Measurements from ENCODE around the gene B9D1.

The B9D1 gene

DNA sequence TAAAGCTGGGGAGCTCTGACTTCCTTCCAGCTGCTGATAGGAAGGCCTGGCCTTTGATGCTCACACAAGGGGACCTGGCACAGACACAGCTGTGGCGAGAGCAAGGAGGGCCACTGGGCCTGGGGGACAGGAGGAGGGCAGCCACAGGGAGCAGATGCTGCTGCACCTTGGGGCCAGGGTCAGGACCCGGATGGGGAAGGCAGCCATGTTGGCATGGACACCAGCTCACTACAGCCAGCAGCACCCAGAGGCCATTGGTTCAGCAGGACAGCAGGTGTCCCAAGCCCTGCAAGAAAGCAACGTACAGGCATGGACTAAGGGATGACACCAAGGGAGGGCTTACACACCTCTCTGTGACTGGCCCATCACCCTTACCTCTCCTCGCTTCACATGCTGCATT lies 40.5 kb upstream of the B9D1 start:
- no peaks in the 10 kb centered on the region for H4K20me1 ChIP-seq (ENCODE audit: low read depth, low read length)
- H3K9ac ChIP-seq (ENCODE audit: low read length) = no peak overlapping the region
- H3K4me2 ChIP-seq (ENCODE audit: low read depth, low read length, poor library complexity, severe bottlenecking) = no peak overlapping the region
- no peaks in the 10 kb centered on the region for H3K36me3 ChIP-seq (ENCODE audit: low read length)
- H3K27me3 ChIP-seq (ENCODE audit: low read length) = no peaks in the 10 kb centered on the region
- H3K9me3 ChIP-seq (ENCODE audit: insufficient read depth, low read length) = no peaks in the 10 kb centered on the region
- TF ChIP-seq, protein P1, sequence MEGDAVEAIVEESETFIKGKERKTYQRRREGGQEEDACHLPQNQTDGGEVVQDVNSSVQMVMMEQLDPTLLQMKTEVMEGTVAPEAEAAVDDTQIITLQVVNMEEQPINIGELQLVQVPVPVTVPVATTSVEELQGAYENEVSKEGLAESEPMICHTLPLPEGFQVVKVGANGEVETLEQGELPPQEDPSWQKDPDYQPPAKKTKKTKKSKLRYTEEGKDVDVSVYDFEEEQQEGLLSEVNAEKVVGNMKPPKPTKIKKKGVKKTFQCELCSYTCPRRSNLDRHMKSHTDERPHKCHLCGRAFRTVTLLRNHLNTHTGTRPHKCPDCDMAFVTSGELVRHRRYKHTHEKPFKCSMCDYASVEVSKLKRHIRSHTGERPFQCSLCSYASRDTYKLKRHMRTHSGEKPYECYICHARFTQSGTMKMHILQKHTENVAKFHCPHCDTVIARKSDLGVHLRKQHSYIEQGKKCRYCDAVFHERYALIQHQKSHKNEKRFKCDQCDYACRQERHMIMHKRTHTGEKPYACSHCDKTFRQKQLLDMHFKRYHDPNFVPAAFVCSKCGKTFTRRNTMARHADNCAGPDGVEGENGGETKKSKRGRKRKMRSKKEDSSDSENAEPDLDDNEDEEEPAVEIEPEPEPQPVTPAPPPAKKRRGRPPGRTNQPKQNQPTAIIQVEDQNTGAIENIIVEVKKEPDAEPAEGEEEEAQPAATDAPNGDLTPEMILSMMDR (IDR thresholded peaks at IDR 0.05; ENCODE audit: insufficient read depth, low read length, poor library complexity, severe bottlenecking) = no peak
- no peak for TF ChIP-seq EZH2phosphoT487 (conservative IDR thresholded peaks at IDR 0.05; ENCODE audit: low read length)
- no peaks in the 10 kb centered on the region for H3K9me2 ChIP-seq (replicated peaks; ENCODE audit: insufficient read depth, low read length)
- no peak overlapping the region for H3K4me3 ChIP-seq (ENCODE audit: insufficient read depth, low read length, poor library complexity, severe bottlenecking)
- H2AFZ ChIP-seq (ENCODE audit: low read depth, low read length, severe bottlenecking) = no peak overlapping the region
- H3K79me2 ChIP-seq (ENCODE audit: insufficient read depth, low read length) = no peaks in the 10 kb centered on the region
- no peak overlapping the region for H3K27ac ChIP-seq (ENCODE audit: low read depth, low read length)
- H3F3A ChIP-seq (ENCODE audit: insufficient read depth) = no peaks in the 10 kb centered on the region

DNA sequence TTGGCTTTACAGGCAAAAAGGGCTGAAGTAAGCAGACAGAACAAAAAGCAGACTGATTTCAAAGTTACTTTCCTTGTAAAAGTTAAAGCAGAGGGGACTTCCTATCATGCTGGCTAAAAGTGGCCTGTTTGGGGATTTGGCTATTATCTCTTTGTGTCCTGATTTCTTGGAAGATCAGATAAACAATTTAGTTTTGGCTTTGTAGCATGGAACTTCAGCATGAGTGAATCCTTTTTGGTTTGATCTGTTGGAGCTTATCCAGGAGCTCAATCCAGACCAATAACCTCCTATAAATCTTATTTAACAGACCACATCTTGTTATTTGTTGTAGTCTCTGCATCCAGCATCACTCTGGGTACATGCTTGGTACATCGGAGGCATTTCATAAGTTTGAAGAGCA lies 39.6 kb upstream of the B9D1 start:
- Histone ChIP-seq H2AFZ (ENCODE audit: low read depth, low read length, severe bottlenecking) (no peak overlapping the region), H4K20me1 (ENCODE audit: low read depth, low read length) (no peaks in the 10 kb centered on the region), H3F3A (ENCODE audit: insufficient read depth) (no peaks in the 10 kb centered on the region), H3K4me3 (ENCODE audit: insufficient read depth, low read length, poor library complexity, severe bottlenecking) (no peak overlapping the region), H3K27ac (ENCODE audit: low read depth, low read length) (no peak overlapping the region), H3K9me2 (replicated peaks; ENCODE audit: insufficient read depth, low read length) (no peaks in the 10 kb centered on the region), H3K79me2 (ENCODE audit: insufficient read depth, low read length) (no peaks in the 10 kb centered on the region), H3K9me3 (ENCODE audit: insufficient read depth, low read length) (no peaks in the 10 kb centered on the region), H3K9ac (ENCODE audit: low read length) (no peak overlapping the region), H3K27me3 (ENCODE audit: low read length) (no peaks in the 10 kb centered on the region), H3K4me2 (ENCODE audit: low read depth, low read length, poor library complexity, severe bottlenecking) (no peak overlapping the region), H3K36me3 (ENCODE audit: low read length) (no peaks in the 10 kb centered on the region)
- TF ChIP-seq EZH2phosphoT487 (conservative IDR thresholded peaks at IDR 0.05; ENCODE audit: low read length) = no peak
- TF ChIP-seq, protein P1 (IDR thresholded peaks at IDR 0.05; ENCODE audit: insufficient read depth, low read length, poor library complexity, severe bottlenecking) = no peak

DNA sequence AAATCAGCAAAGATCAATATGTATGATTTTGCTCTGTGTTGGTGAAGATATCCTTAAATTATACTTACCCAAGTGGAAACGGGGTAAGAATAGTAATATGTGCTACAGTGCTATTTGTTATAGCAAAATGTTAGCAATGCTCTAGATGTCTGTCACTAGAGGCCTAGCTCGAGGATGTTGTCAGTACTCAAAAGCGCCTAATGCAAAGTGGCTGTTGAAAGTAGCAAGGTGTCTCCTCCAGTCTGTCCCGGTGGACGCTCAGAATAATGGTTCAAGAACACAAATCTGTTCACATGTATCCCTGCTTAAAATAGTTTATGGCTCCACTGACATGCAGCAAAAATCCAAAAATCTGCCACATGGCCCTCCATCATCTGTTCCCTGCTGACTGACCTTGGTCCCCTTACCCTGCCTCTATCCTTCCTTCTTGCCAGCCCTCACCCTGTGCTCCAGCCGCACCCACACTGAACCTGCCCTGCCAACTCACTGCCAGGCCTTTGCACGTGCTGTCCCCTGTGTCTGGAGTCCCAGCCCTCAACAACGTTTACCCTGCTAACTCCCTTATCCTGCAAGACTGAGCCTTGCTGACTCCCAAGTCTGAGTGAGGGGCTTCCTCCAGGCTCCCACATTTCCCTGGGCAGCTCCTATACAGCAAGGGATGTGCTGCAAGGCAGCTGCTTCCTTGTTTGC lies 38.9 kb upstream of the B9D1 start:
- TF ChIP-seq, protein P1 (IDR thresholded peaks at IDR 0.05; ENCODE audit: insufficient read depth, low read length, poor library complexity, severe bottlenecking) = no peak
- no peak for TF ChIP-seq EZH2phosphoT487 (conservative IDR thresholded peaks at IDR 0.05; ENCODE audit: low read length)
- Histone ChIP-seq H3K4me3 (ENCODE audit: insufficient read depth, low read length, poor library complexity, severe bottlenecking) (no peak overlapping the region), H4K20me1 (ENCODE audit: low read depth, low read length) (no peaks in the 10 kb centered on the region), H3K36me3 (ENCODE audit: low read length) (no peaks in the 10 kb centered on the region), H3F3A (ENCODE audit: insufficient read depth) (no peaks in the 10 kb centered on the region), H3K79me2 (ENCODE audit: insufficient read depth, low read length) (no peaks in the 10 kb centered on the region), H3K27ac (ENCODE audit: low read depth, low read length) (no peak overlapping the region), H3K4me2 (ENCODE audit: low read depth, low read length, poor library complexity, severe bottlenecking) (no peak overlapping the region), H3K9me2 (replicated peaks; ENCODE audit: insufficient read depth, low read length) (no peaks in the 10 kb centered on the region), H3K9me3 (ENCODE audit: insufficient read depth, low read length) (no peaks in the 10 kb centered on the region), H2AFZ (ENCODE audit: low read depth, low read length, severe bottlenecking) (no peak overlapping the region), H3K9ac (ENCODE audit: low read length) (no peak overlapping the region), H3K27me3 (ENCODE audit: low read length) (no peaks in the 10 kb centered on the region)

All from SU-DHL-6 (cell line).